ENCODE measurements around the gene ANKRD52.

ANKRD52 gene

GRCh38 chr12:56241424-56242303 is 16.5 kb downstream of the ANKRD52 start:
- no peak for DNase-seq (ENCODE audit: low read depth in 2 of 2)

GRCh38 chr12:56237552-56237951 is 20.6 kb downstream of the ANKRD52 start:
- DNase-seq (ENCODE audit: low read depth in 2 of 2) = no peak

GRCh38 chr12:56236985-56237384 is 21.2 kb downstream of the ANKRD52 start:
- DNase-seq (ENCODE audit: low read depth in 2 of 2) = no peak

GRCh38 chr12:56236091-56236490 is 22.1 kb downstream of the ANKRD52 start:
- DNase-seq (ENCODE audit: low read depth in 2 of 2) = no peak

GRCh38 chr12:56234746-56235436 is 23.3 kb downstream of the ANKRD52 start:
- DNase-seq (ENCODE audit: low read depth in 2 of 2) = no peak

- no peak for DNase-seq (ENCODE audit: low read depth in 2 of 2)
Measured at GRCh38 chr12:56231184-56231582, 27.0 kb downstream of the ANKRD52 start.

- DNase-seq (ENCODE audit: low read depth in 2 of 2) = no peak
Measured at GRCh38 chr12:56230432-56231183, 27.6 kb downstream of the ANKRD52 start.

- DNase-seq (ENCODE audit: low read depth in 2 of 2) = no peak
Measured at GRCh38 chr12:56229916-56230431, 28.2 kb downstream of the ANKRD52 start, which contains the start of gene SLC39A5. Gene SLC39A5 (plus strand): TSS chr12:56230051. CDS start chr12:56231275, 1,224 bp downstream.

- DNase-seq (ENCODE audit: low read depth in 2 of 2) = no peak
Measured at GRCh38 chr12:56229082-56229481, 29.1 kb downstream of the ANKRD52 start.

- no peak for DNase-seq (ENCODE audit: low read depth in 2 of 2)
Measured at GRCh38 chr12:56224954-56225353, 33.2 kb downstream of the ANKRD52 start.

GRCh38 chr12:56224102-56224701 is 34.0 kb downstream of the ANKRD52 start, which contains the start of gene NABP2:
Gene NABP2 (plus strand): TSS chr12:56224342. CDS start chr12:56224857, 515 bp downstream.
- peak; percentile 82 to 88 for DNase-seq (ENCODE audit: low read depth in 2 of 2)

GRCh38 chr12:56223571-56224101 is 34.5 kb downstream of the ANKRD52 start:
- DNase-seq (ENCODE audit: low read depth in 2 of 2) = no peak

GRCh38 chr12:56222531-56222895 is 35.7 kb downstream of the ANKRD52 start:
- no peak for DNase-seq (ENCODE audit: low read depth in 2 of 2)

GRCh38 chr12:56221757-56222530 is 36.2 kb downstream of the ANKRD52 start, which contains the start of gene RNF41:
Gene RNF41 (minus strand): TSS chr12:56221922. CDS start chr12:56214047, 7,875 bp downstream.
- DNase-seq (ENCODE audit: low read depth in 2 of 2) = peak; percentile 81 to 84

GRCh38 chr12:56221232-56221756 is 36.9 kb downstream of the ANKRD52 start:
- DNase-seq (ENCODE audit: low read depth in 2 of 2) = no peak

- DNase-seq (ENCODE audit: low read depth in 2 of 2) = no peak
Measured at GRCh38 chr12:56220611-56221231, 37.5 kb downstream of the ANKRD52 start.

GRCh38 chr12:56219840-56220239 is 38.3 kb downstream of the ANKRD52 start:
- DNase-seq (ENCODE audit: low read depth in 2 of 2) = no peak

- no peak for DNase-seq (ENCODE audit: low read depth in 2 of 2)
Measured at GRCh38 chr12:56216461-56216860, 41.7 kb downstream of the ANKRD52 start.

- DNase-seq (ENCODE audit: low read depth in 2 of 2) = no peak
Measured at GRCh38 chr12:56213878-56214277, 44.3 kb downstream of the ANKRD52 start.

- no peak for DNase-seq (ENCODE audit: low read depth in 2 of 2)
Measured at GRCh38 chr12:56212361-56212760, 45.8 kb downstream of the ANKRD52 start.
